Retinal pigment epithelial cell (primary cell): ENCODE data around the gene PURA.

Source experiments
- DNase-seq: peaks from one replicate; pipeline ENCODE4 v3.0.0-alpha.2; 2010; ENCODE audit warnings: low read depth
- H3K4me3 ChIP-seq: 2 replicates; pipeline ENCODE4 v1.5.1; 2011; ENCODE audit warnings: mild to moderate bottlenecking, low read length, control low read depth, moderate library complexity
- TF ChIP-seq, protein P1 (sequence below): conservative IDR thresholded peaks from 2 replicates; pipeline ENCODE4 v1.5.1; 2011; ENCODE audit warnings: low read depth, low read length, control low read depth, inconsistent platforms

PURA gene

DNA sequence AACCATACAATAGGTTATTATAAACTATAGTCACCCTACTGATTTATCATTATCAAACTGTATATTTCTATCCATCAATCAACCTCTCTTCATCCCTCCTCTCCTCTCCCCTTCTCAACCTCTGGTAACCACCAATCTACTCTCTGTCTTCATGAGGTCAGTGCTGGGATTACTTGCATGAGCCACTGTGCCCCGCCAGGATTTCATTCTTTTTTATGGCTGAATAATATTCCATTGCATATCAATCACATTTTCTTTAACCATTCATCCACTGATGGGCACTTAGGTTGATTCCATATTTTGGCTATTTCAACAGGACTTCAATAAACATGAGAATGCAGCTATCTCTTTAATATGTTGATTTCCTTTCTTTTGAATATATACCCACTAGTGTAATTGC lies 10.8 kb upstream of the PURA start:
- DNase-seq = no peak
- TF ChIP-seq, protein P1, sequence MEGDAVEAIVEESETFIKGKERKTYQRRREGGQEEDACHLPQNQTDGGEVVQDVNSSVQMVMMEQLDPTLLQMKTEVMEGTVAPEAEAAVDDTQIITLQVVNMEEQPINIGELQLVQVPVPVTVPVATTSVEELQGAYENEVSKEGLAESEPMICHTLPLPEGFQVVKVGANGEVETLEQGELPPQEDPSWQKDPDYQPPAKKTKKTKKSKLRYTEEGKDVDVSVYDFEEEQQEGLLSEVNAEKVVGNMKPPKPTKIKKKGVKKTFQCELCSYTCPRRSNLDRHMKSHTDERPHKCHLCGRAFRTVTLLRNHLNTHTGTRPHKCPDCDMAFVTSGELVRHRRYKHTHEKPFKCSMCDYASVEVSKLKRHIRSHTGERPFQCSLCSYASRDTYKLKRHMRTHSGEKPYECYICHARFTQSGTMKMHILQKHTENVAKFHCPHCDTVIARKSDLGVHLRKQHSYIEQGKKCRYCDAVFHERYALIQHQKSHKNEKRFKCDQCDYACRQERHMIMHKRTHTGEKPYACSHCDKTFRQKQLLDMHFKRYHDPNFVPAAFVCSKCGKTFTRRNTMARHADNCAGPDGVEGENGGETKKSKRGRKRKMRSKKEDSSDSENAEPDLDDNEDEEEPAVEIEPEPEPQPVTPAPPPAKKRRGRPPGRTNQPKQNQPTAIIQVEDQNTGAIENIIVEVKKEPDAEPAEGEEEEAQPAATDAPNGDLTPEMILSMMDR = no peak

DNA sequence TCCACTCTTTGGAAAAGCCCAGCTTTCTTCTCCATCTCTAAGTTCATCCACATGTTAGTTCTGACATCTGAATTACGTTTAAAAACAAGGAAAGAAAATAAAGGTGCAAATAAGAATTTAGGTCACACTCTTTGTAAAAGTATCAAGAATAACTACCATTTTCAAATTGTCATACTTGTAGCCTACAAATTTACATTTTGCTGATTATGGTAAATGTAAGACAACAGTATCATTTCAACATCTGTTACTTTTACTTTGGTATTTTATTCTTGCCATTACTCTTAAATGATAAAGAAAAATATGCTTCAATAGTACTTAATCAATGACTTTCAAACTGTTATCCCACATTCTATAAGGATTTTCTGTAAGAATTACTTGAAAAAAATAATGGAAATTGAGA lies 9.8 kb upstream of the PURA start:
- no peak for DNase-seq
- TF ChIP-seq, protein P1 = no peak
- no peak overlapping the region for H3K4me3 ChIP-seq

More for the DNA sequence above, 10.8 kb upstream of the PURA start:
- H3K4me3 ChIP-seq = no peak overlapping the region

DNA sequence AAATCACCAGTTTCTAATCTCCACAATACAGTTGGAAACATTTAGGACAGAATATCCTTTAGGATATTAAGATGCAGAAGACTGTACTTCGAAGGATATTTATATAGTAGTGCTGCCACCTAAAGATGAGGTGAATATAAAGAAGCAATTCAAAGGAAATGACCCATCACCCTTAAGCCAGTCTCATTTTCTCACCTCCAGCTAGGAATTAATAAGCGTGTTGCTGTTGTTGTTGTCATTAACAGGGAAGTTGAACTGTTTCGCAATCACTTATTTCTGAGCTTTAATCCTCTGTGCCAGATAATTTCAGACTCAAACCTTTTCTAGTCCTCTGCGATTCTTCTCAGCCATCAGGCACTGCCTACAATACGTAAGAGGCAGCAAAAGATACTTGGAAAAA lies 7.8 kb upstream of the PURA start:
- no peak overlapping the region for H3K4me3 ChIP-seq
- TF ChIP-seq, protein P1 = no peak
- no peak for DNase-seq

DNA sequence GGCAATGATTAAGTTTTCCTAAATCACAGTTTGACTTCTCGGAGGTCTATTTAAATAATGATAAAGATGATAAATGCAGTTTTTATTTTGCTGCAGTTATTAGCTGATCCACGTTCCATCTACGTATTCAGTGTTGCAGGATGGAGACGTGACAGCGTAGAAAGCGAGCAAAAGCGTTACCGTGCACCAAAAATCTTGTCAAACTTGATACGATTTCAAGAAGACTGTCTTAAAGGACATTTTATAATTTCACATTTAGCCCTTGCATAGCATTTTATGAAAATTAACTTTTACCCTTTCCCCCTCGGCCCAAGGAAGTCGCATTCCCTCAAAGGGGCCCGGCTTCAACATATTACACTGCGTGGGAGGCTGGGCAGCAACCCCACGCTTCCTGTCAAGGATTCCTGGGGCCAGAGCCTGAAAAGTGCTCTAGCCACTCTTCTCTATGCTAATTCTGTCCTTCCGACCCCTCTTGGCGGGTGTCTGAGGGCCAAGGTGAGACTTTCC lies 7.1 kb upstream of the PURA start:
- TF ChIP-seq, protein P1 = no peak
- DNase-seq = no peak
- peak overlapping the region; percentile 75 for H3K4me3 ChIP-seq

DNA sequence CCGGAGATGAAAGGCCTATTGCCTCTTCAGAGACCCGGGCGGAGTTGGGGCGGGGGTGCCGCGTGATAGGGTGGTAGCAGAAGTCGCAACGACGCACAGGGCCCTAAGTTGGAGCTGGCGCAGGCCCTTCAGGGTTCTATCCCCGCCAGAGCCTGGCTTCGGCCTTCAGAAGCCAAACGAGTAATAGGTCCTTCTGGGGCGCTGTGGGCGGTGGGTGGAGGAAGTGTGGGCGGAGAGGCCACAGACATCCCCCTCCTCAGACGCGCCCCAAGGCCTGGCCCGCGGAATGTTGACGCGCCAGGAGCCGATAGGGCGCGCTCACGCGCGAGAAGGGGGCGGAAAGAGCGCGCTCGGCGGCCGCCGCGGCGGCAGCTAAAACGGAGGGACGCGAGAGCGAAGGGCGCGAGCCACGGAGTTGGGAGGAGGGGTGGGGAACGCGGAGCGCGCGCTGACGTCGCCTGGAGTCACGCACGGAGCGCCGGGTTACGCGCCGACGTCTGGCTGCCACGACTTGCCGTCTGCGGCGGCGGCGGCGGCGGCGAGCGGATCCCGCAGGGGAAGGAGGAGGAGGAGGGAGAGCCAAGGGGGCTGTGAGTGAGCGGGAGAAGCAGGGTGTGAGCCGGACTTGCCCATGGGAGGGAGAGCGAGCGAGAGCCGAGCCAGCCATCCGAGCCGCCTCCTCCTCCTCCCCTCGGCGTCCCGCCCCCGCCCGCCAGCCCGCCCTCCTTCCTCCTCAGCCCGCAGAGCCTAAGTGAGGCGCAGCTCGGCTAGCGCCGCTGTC lies 6.4 kb upstream of the PURA start:
- H3K4me3 ChIP-seq = peak overlapping the region; percentile 75
- TF ChIP-seq, protein P1 = peak; percentile 11
- peak; percentile 65 for DNase-seq

DNA sequence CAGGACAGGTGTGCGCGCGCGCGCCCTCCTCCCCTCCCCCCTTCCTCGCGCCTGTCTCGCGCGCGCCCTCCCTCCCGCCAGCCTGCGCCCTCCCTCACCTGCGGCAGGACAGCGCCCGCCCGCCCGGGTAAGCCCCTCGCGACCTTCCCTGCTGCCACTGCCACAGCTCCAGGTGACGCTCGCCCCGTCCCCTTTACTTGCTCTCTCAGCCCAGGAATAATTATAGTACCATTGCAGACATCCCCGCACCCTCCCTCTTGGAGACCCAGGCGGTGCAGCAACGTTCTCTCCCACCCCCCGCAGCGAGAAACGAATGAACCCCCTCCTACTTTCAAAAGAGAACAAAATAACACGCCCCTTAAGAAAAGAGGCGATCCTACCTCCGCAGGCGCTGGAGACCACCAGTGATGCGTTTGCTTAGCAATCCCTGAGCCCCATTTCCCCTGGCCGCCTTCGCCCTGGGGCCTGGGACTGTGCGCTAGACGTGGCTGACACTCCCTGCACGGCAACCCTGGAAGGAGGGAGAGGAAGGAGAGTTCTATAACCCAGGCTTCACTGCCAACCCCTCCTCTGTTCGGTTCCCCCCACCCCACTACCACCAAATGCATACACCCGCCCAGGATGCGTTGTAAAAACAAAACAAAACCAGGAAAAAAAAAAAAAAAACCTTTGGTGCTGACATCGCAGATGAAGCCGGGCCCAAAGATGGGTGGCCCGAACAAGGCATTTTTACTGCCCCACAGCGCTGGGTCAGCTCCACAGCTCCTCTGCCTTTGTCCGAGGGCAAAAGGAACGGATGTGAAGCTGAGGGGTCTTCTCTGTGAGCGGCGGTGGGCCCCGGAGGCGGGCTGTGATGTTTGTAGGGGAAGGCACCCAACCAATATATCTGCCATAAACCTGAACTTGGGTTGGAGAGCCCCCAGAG lies 5.6 kb upstream of the PURA start:
- TF ChIP-seq, protein P1 = no peak
- no peak for DNase-seq
- H3K4me3 ChIP-seq = peak overlapping the region; percentile 75
